ENCODE data around the gene MYO7B.

The MYO7B gene

GRCh38 chr2:127641133-127641532 is 105.7 kb downstream of the MYO7B start (continued):
- TF ChIP-seq TSHZ2 (CRISPR knock-in tag; IDR thresholded peaks at IDR 0.05) (no peak), ARNTL (CRISPR knock-in tag; IDR thresholded peaks at IDR 0.05; ENCODE audit: borderline replicate concordance, low read depth) (no peak), GLIS3 (CRISPR knock-in tag; IDR thresholded peaks at IDR 0.05) (no peak), ZNF70 (CRISPR knock-in tag; IDR thresholded peaks at IDR 0.05) (no peak)

GRCh38 chr2:127641846-127642507 is 106.5 kb downstream of the MYO7B start:
- TF ChIP-seq ZC3H10 (CRISPR knock-in tag; IDR thresholded peaks at IDR 0.05) (no peak), PPARA (CRISPR knock-in tag; IDR thresholded peaks at IDR 0.05; ENCODE audit: borderline replicate concordance) (no peak), GLIS3 (CRISPR knock-in tag; IDR thresholded peaks at IDR 0.05) (no peak), TSHZ2 (CRISPR knock-in tag; IDR thresholded peaks at IDR 0.05) (no peak), SNAI2 (CRISPR knock-in tag; IDR thresholded peaks at IDR 0.05) (no peak), ARNTL (CRISPR knock-in tag; IDR thresholded peaks at IDR 0.05; ENCODE audit: borderline replicate concordance, low read depth) (no peak), CSDC2 (CRISPR knock-in tag; IDR thresholded peaks at IDR 0.05) (no peak), RARB (CRISPR knock-in tag; IDR thresholded peaks at IDR 0.05) (no peak), PATZ1 (CRISPR knock-in tag; IDR thresholded peaks at IDR 0.05; ENCODE audit: borderline replicate concordance) (no peak), CSRNP3 (CRISPR knock-in tag; IDR thresholded peaks at IDR 0.05) (no peak), ISL1 (CRISPR knock-in tag; IDR thresholded peaks at IDR 0.05) (no peak), ZNF8 (CRISPR knock-in tag; IDR thresholded peaks at IDR 0.05) (no peak), BACH2 (CRISPR knock-in tag; IDR thresholded peaks at IDR 0.05; ENCODE audit: borderline replicate concordance) (no peak)
- ATAC-seq: no peak

- no peak for ATAC-seq
- TF ChIP-seq ZNF8 (CRISPR knock-in tag; IDR thresholded peaks at IDR 0.05) (no peak), ESRRG (CRISPR knock-in tag; IDR thresholded peaks at IDR 0.05) (no peak), ARNTL (CRISPR knock-in tag; IDR thresholded peaks at IDR 0.05; ENCODE audit: borderline replicate concordance, low read depth) (no peak), POU6F1 (CRISPR knock-in tag; IDR thresholded peaks at IDR 0.05; ENCODE audit: borderline replicate concordance, low read depth) (no peak), TCF4 (CRISPR knock-in tag; IDR thresholded peaks at IDR 0.05; ENCODE audit: borderline replicate concordance) (no peak), PPARA (CRISPR knock-in tag; IDR thresholded peaks at IDR 0.05; ENCODE audit: borderline replicate concordance) (no peak), CSDC2 (CRISPR knock-in tag; IDR thresholded peaks at IDR 0.05) (no peak), RARB (CRISPR knock-in tag; IDR thresholded peaks at IDR 0.05) (no peak), ZFP30 (CRISPR knock-in tag; IDR thresholded peaks at IDR 0.05) (no peak), ZFP3 (CRISPR knock-in tag; IDR thresholded peaks at IDR 0.05) (no peak), TOX (CRISPR knock-in tag; IDR thresholded peaks at IDR 0.05; ENCODE audit: borderline replicate concordance) (no peak), ZNF565 (CRISPR knock-in tag; conservative IDR thresholded peaks at IDR 0.05; ENCODE audit: low read depth) (no peak), ZC3H10 (CRISPR knock-in tag; IDR thresholded peaks at IDR 0.05) (no peak), TSHZ2 (CRISPR knock-in tag; IDR thresholded peaks at IDR 0.05) (no peak), BACH2 (CRISPR knock-in tag; IDR thresholded peaks at IDR 0.05; ENCODE audit: borderline replicate concordance) (no peak)
These were observed 107.4 kb downstream of the MYO7B start for GRCh38 chr2:127642706-127643438.

Measured in SK-N-SH treated with all-trans-retinoic acid at 6 μM for 48 hours (cell line).